ENCODE data around the gene DCAKD. TPM values are rescaled to one million over a fixed set of nuclear protein-coding genes. Genes with fewer than 3 reads are reported as not detected.

DCAKD gene
- polyA plus RNA-seq (2013, experiment 1 of 2; ENCODE audit: insufficient read length): 35.6 TPM
- 36.1 TPM for polyA plus RNA-seq (2013, experiment 2 of 2; ENCODE audit: insufficient read length)

- peak; percentile 98 for DNase-seq
Observed at GRCh38 chr17:45051060-45051719, at the start of gene DCAKD. Gene DCAKD (minus strand): TSS chr17:45051632. CDS start chr17:45034885, 16,747 bp downstream.

DNA sequence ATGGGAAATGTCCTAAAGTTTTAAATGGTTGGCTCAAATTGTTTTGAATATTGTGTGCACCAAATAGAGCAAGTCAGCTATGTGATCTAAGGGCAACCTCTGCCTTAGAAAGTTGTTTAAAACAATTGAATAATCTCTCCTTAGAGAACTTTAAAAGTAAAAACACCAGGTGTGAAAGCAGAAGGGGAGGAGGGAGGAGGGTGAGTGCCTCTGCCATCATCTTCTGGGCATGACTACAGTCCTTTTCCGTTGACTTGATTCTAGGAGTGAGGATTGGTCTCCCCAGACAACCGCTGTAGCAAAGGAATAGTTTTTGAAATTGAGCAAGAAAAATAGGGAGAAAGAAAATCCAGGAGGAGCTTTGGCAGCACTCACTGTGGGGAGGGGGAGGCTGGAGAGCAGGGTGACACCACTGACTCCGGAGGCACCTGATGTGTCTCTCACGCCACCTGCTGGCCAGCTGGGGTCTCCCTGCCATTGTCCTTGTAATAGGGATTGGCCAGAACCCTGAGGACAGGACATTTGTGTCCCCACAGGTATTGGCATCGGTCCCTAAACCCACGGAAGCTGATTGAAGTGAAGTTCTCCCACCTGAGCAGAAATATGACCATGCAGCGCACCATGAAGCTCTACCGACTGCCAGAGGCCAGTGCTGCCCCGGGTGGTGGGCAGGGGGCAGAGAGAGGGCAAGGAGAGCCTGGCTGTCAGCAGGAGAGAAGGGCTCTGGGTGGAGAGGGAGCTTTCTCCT lies 47.6 kb upstream of the DCAKD start:
- DNase-seq: peak; percentile 77

DNA sequence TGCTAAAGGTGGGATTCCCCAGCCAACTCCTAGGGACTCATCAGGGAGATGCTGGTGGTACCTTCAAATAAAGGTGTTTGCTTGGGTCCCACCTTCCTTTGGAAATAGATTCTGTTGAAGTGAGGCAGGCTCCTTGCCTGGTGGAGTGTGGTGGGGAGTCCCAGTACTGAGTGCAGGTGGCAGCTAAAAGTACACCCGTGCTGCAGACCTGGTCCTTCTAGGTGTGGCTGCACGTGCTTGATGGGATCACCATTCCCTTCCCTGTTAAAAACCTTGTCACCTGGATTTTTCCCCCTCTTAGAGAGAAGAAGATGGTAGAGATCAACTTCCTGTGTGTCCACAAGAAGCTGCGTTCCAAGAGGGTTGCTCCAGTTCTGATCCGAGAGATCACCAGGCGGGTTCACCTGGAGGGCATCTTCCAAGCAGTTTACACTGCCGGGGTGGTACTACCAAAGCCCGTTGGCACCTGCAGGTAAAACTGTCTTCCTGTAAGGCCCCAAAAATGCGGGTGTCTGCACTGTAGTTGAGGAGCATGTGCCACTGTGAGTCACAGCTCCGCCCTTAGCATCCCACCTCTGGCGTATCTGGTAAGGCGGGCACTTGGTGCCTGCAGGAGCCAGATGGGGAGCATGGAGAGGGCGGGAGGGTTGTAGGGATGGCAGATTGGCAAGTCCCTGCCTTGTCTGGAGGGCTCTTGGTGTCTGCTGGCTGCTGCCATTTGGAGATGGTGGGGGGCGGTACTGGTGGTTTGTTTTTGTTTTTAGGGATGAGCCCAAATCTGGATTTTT lies 46.8 kb upstream of the DCAKD start:
- no peak for DNase-seq

DNA sequence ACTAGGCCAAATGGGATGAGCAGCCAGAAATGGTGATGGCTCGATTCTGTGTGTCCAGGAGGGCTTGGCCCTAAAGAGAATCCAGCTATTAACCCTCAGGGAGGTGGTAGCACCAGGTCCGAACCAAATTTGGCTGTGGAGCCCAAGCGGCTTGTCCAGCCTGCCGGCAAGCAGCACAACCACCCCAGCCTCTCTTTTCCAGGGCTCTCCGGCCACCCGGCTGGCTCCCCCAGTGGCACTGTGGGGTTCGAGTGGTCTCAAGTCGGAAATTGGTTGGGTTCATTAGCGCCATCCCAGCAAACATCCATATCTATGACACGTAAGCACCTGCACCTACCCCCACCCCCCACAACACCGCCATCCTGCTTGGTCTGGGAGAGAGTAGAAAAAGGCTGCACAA lies 45.5 kb upstream of the DCAKD start:
- no peak for DNase-seq

- DNase-seq: peak; percentile 42
Observed at GRCh38 chr17:45096141-45096540, 44.7 kb upstream of the DCAKD start.

GRCh38 chr17:45093444-45094110 lies 42.1 kb upstream of the DCAKD start:
- DNase-seq: no peak

DNA sequence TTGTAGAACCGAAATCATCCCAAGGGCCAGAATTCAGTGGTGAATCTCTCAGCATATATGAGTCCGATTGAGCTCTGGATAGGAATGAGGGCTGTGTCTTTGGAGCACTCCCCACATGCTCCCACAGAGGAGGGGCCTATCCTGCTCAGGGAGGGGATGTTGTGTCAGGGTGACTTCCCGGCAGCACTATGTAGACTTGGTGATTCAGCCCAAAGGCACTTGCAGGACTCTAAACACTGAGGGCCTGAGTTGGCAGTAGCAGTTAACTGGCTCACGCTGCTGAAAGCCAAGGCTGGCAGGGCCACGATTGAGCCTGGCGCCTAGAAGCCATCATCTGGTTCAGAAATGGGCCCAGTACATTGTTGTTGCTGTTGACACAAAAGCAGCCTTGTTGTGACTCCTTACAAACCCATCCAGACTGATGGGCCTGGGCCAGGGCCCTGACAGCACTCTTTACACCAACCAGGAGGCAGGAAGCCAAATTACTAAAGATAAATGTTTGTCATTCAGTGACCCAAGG lies 41.5 kb upstream of the DCAKD start:
- peak; percentile 98 for DNase-seq

GRCh38 chr17:45091778-45092425 lies 40.5 kb upstream of the DCAKD start:
- DNase-seq: peak; percentile 31

DNA sequence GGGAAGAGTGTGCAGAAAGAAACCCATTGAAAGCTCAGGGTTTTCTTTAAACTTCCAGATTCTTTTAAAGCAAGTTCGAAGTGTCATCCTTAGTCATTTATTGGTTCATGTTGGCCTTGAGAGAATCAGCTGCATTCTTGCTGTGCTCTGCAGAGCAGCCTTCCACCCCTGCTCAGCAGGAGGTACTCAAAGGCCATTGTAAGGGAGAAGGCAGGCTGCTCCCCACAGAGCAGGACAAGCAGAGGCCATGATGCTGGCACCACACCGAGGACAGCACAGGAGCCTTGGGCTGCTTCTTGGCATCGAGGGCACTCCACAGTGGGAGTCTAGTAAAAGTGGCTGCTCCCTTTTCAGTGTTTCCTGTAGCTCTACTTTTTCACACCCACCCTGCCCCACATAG lies 39.3 kb upstream of the DCAKD start:
- DNase-seq: peak; percentile 55

GRCh38 chr17:45088741-45089140 lies 37.3 kb upstream of the DCAKD start:
- no peak for DNase-seq

DNA sequence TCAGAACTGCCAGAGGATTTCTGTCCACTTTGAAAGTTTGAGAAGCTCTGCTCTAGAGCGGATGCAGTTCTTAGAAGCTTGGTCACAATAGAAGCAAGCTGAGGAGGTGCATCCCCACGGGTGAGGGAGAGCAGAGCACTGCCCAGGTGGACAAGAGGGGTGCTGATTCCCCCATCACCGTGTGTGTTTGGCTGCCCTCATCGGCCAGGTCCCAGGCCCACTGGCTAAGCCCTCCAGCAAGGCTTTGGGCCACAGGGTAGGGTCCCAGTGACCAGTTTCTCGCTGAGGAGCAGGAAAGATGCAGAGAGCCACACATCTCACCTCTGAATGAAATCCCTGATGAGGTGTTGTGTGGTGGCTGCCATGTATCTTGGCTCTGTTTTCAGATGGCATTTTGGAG lies 36.5 kb upstream of the DCAKD start:
- DNase-seq: no peak

DNA sequence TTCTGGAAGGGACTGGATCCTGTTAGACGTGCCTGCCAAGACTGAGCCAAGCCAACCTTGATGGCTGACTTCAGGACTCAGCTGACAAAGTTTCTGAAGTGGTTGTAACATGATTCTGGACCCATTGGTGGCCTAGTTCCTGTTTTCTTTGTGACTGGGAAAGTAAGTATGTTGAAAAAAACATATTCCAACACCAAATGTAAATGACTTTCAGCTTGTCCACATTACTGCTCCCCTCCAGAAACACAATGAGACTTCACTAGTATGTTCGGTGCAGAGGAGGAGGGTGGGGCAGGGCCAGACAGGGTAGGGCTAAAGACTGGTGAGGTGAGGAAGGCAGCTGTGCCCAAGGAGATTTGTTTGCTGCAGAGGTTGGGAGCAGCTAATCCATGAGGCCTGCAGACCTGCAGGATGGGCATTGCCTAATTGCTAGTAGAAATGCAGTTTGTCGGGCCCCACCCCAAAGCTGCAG lies 36.1 kb upstream of the DCAKD start:
- peak; percentile 67 for DNase-seq

DNA sequence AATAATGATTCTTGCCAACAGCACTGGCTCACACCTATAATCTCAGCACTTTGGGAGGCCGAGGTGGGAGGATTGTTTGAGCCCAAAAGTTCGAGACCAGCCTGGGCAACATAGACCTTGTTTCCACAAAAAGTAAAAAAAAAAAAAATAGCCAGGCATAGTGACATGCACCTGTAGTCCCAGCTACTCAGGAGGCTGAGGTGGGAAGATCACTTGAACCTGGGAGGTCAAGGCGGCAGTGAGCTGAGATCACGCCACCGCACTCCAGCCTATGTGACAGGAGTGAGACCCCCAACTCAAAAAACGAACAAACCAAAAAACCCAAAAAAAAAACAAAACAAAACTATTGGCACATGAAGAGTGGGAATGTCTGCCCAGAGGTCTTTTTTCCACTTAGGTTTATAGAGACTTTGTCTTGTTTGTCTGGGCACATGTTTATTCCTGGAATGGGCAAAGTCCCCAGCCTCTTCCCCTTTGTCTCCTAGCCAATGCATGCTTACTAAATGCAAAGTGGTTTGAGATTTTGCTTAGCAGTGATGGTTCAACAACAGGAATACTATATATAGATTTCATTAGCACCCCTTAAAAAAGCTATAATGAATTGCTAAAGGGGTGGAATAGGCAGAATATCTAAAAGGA lies 35.6 kb upstream of the DCAKD start:
- no peak for DNase-seq

DNA sequence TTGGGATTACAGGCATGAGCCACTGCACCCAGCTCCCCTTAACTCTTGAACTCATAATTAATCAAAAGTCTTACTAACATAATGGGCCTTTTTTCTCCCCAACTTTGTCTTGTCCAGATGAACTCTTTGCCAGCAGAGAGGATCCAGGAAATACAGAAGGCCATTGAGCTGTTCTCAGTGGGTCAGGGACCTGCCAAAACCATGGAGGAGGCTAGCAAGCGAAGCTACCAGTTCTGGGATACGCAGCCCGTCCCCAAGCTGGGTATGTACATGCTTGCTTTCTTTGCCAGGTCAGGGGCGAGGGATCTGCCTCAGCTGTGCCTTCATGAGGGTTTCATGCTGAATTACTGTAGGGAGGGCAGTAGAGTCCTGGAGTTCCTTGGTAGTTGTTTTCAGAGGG lies 35.0 kb upstream of the DCAKD start:
- DNase-seq: no peak

DNA sequence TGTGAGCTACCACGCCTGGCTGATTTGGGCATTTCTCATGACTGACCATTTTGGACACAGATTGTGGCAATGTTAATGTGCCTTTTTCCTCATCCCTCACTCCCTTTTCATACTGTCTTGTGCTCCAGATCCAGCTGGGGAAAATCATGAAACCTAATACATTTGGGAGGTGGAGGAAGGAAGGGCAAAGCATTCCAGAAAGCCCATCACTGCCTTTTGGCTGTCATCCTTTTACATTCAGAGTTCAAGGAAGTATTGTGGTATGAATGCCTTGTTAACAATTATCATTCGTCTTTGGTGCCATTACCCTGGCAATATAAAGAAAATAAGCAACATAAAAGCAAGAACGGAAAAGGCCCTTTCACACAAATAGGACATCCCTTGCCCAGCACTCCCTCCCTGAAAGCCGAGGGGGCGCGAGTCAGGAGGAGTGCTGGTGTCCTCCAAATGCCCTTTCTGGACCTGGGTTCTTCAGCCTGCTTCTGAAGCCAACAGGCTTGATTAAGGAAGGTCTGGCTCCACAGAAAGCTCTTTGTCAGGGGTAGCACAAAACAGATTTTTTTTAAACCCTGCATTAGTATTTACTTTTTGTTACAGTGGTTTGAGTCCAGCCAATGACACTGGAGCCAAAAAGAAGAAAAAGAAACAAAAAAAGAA lies 29.7 kb upstream of the DCAKD start:
- DNase-seq: no peak

DNA sequence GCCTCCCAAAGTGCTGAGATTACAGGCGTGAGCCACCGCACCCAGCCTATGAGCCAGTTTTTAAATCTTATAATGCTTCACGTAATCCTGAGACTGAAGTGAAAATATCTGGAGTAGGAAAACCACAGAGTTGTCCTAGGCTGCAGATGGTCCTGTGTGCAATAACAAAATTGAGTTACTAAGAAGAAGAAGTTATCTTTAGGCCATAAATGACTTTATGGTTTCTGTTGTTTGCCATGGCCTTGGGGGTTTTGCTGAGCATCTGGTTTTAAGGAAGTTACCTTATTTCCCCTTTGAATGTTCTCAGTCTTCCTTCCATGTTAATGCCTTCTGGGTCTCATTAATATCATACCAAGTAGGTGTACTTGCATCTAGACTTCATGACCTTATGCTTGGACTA lies 26.2 kb upstream of the DCAKD start:
- DNase-seq: no peak

DNA sequence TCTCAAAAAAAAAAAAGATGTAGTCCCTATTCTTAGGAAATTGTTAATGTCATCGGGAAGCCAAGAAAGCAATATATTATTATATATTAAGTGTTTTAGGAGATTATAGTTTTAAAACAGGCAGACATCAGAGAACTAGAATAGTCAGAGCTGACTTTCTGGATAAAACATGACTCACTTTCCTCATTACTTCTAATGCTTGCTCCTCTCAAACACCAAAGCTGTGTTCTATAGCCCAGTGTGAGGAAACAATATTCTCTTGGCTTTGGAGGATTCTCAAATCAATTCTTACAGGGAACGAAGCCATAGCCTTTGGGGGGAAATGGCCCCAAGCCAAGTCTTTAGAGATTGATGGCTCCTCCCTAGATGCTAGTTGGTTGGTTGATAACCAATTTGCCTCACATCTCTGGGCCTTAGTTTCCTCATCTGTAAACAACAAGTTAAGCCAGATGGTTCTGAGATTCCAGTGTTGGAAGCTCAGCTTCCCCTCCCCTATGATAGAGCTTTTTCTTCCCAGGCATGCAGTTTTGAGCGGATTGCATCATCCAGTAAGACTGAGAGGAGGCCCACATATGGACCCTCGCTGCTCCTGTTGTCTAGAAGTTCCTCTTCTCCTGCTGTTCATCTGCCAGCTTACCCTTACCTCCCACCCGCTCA lies 22.1 kb upstream of the DCAKD start:
- peak; percentile 96 for DNase-seq

GRCh38 chr17:45070809-45071208 lies 19.4 kb upstream of the DCAKD start:
- DNase-seq: no peak

DNA sequence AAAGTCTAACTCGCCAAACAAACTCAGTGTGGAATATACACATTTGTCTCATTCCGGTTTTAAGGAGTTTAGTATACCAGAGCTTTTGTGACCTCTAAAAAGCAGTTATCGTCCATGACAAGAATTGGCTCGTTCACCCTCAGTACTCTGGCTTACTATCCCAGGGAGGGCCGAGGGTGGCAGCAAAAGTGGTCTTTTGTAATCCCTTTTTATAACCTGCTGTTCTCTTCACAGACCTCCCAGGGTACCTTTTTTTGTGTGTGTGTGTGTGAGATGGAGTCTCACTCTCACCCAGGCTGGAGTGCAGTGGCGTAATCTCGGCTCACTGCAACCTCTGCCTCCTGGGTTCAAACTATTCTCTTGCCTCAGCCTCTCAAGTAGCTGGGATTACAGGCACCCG lies 18.6 kb upstream of the DCAKD start:
- no peak for DNase-seq

GRCh38 chr17:45067637-45068036 lies 16.2 kb upstream of the DCAKD start:
- no peak for DNase-seq

Measured in fibroblast of skin of scalp (primary cell).